WTC11 (cell line): Measurements from ENCODE around the gene PDSS2. TPM values are rescaled to one million over a fixed set of nuclear protein-coding genes. Genes with fewer than 3 reads are reported as not detected.

ENCODE experiments used
- ATAC-seq: fragments of 200-7000 bp; cut with Tn5 transposase; 2 replicates; pipeline ENCODE4 v1.10.0; 2021; ENCODE audit warnings: mild to moderate bottlenecking, moderate library complexity
- CTCF ChIA-PET: fragments of 300-600 bp; sonication (Branson Sonifier 250); formaldehyde crosslinking; loops from one replicate; lab custom pipeline; 2021; ENCODE audit warnings: antibody characterized with exemption; lab: Charles Lee
- POLR2A ChIA-PET: fragments of 350-600 bp; sonication (Branson Sonifier 250); formaldehyde crosslinking; loops from one replicate; lab custom pipeline; 2021; ENCODE audit warnings: antibody characterized with exemption; lab: Charles Lee
- DNase-seq: peaks from one replicate; pipeline ENCODE4 v3.0.0; 2021; ENCODE audit warnings: low spot score
- H3K27ac Mint-ChIP-seq: 2 replicates; pipeline ENCODE4 v1.8.0; 2021; ENCODE audit warnings: mixed read lengths
- H3K27me3 Mint-ChIP-seq: 2 replicates; pipeline ENCODE4 v1.8.0; 2021; ENCODE audit warnings: low read depth, mild to moderate bottlenecking, moderate library complexity, mixed read lengths
- H3K36me3 Mint-ChIP-seq: 2 replicates; pipeline ENCODE4 v1.8.0; 2021; ENCODE audit warnings: mixed read lengths
- H3K4me1 Mint-ChIP-seq: 2 replicates; pipeline ENCODE4 v1.8.0; 2022; ENCODE audit warnings: mixed read lengths
- H3K4me3 Mint-ChIP-seq: 2 replicates; pipeline ENCODE4 v1.8.0; 2021; ENCODE audit warnings: mild to moderate bottlenecking, moderate library complexity, mixed read lengths
- H3K9me3 Mint-ChIP-seq: 2 replicates; pipeline ENCODE4 v1.8.0; 2021; ENCODE audit warnings: mixed read lengths
- CBFB ChIP-seq: sonication (generic); formaldehyde crosslinking; IDR thresholded peaks from 2 replicates; pipeline ENCODE4 v1.8.1; 2022; ENCODE audit warnings: mild to moderate bottlenecking, low read depth, missing genetic modification reagents
- CREB1 ChIP-seq: sonication (generic); formaldehyde crosslinking; IDR thresholded peaks from 2 replicates; pipeline ENCODE4 v1.8.0; 2023; ENCODE audit warnings: mild to moderate bottlenecking, missing genetic modification reagents
- CREM ChIP-seq: sonication (generic); formaldehyde crosslinking; IDR thresholded peaks from 2 replicates; pipeline ENCODE4 v1.8.1; 2022; ENCODE audit warnings: mild to moderate bottlenecking, missing genetic modification reagents, moderate library complexity
- FOXK1 ChIP-seq: sonication (generic); formaldehyde crosslinking; IDR thresholded peaks from 2 replicates; pipeline ENCODE4 v1.8.0; 2022; ENCODE audit warnings: mild to moderate bottlenecking, moderate library complexity, missing genetic modification reagents
- IRF2 ChIP-seq: sonication (generic); formaldehyde crosslinking; IDR thresholded peaks from 2 replicates; pipeline ENCODE4 v1.8.0; 2022; ENCODE audit warnings: low read depth, missing genetic modification reagents, borderline replicate concordance
- NR3C1 ChIP-seq: sonication (generic); formaldehyde crosslinking; conservative IDR thresholded peaks from 2 replicates; pipeline ENCODE4 v1.8.1; 2023; ENCODE audit warnings: low read depth, mild to moderate bottlenecking, missing genetic modification reagents
- RORB ChIP-seq: fragments of 250-450 bp; sonication (Bioruptor Pico); IDR thresholded peaks from 2 replicates; pipeline ENCODE4 v1.9.0; 2021; ENCODE audit warnings: mild to moderate bottlenecking
- TP53 ChIP-seq: sonication (generic); formaldehyde crosslinking; IDR thresholded peaks from 2 replicates; pipeline ENCODE4 v1.8.1; 2023; ENCODE audit warnings: mild to moderate bottlenecking, missing genetic modification reagents
- ZNF232 ChIP-seq: sonication (generic); formaldehyde crosslinking; IDR thresholded peaks from 2 replicates; pipeline ENCODE4 v1.8.0; 2022; ENCODE audit warnings: mild to moderate bottlenecking, missing genetic modification reagents
- ZNF317 ChIP-seq: sonication (generic); formaldehyde crosslinking; IDR thresholded peaks from 2 replicates; pipeline ENCODE4 v1.8.1; 2023; ENCODE audit warnings: low read depth, mild to moderate bottlenecking, moderate library complexity, missing genetic modification reagents, borderline replicate concordance
- total RNA-seq: library from RNA; stranded (reverse); gene quantifications from 3 replicates; pipeline ENCODE4 v1.2.3, GENCODE V29; 2021
- TF ChIP-seq, protein P1 (sequence below): sonication (generic); formaldehyde crosslinking; IDR thresholded peaks from 2 replicates; pipeline ENCODE4 v1.8.1; 2023; ENCODE audit warnings: mild to moderate bottlenecking, missing genetic modification reagents
- TF ChIP-seq, protein P2 (sequence below): sonication (generic); formaldehyde crosslinking; IDR thresholded peaks from 2 replicates; pipeline ENCODE4 v1.8.1; 2023; ENCODE audit warnings: mild to moderate bottlenecking, missing genetic modification reagents
- TF ChIP-seq, protein P3 (sequence below): sonication (generic); formaldehyde crosslinking; IDR thresholded peaks from 2 replicates; pipeline ENCODE4 v1.8.0; 2023; ENCODE audit warnings: missing genetic modification reagents, mild to moderate bottlenecking, borderline replicate concordance
- TF ChIP-seq, protein P4 (sequence below): sonication (generic); formaldehyde crosslinking; conservative IDR thresholded peaks from 2 replicates; pipeline ENCODE4 v1.8.1; 2023; ENCODE audit warnings: mild to moderate bottlenecking, low read depth, missing genetic modification reagents, moderate library complexity
- TF ChIP-seq, protein P5 (sequence below): sonication (generic); formaldehyde crosslinking; IDR thresholded peaks from 2 replicates; pipeline ENCODE4 v1.8.1; 2022; ENCODE audit warnings: low read depth, mild to moderate bottlenecking, moderate library complexity, missing genetic modification reagents, borderline replicate concordance
- TF ChIP-seq, protein P6 (sequence below): sonication (generic); formaldehyde crosslinking; IDR thresholded peaks from 2 replicates; pipeline ENCODE4 v1.8.0; 2022; ENCODE audit warnings: mild to moderate bottlenecking, missing genetic modification reagents
- TF ChIP-seq, protein P7 (sequence below): sonication (generic); formaldehyde crosslinking; IDR thresholded peaks from 2 replicates; pipeline ENCODE4 v1.8.0; 2023; ENCODE audit warnings: missing genetic modification reagents
- TF ChIP-seq, protein P8 (sequence below): sonication (generic); formaldehyde crosslinking; IDR thresholded peaks from 2 replicates; pipeline ENCODE4 v1.8.1; 2022; ENCODE audit warnings: low read depth, missing genetic modification reagents, borderline replicate concordance

PDSS2 gene
- total RNA-seq, 1 experiment from 2014 or later = 18.3 TPM

DNA sequence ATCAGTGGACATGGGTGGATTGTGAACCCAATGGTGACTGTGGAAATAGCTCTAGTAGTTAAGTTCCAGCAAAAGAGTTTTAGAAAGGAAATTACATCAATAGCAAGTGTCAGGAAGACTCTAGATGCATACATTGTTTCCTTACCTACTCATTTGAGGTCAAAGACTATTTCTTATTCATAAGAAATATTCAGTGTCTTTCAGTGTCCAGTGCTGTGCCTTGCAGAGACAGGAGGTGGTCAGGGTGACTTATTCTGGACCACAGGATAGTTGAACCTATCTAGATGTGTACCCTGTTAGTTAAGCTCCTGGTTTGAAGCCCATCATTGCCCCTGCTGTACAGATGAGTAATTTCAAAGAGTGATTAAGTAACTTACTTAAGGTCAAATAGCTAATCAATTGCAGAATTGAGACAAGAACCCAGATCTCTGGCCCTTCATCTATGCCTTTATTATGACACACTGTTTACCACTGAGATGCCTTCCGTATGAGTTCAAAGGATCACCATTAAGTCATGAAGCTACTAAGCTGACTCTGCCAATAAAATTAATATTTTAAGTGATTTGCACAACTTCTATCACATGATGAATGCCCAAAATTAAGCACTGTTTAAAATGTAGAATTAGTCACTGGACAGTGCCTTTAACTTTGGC lies 136.1 kb downstream of the PDSS2 start:
- DNase-seq (no peak), ATAC-seq (no peak)
- POLR2A ChIA-PET = no interaction called here
- no peak overlapping the region for H3K4me3 Mint-ChIP-seq
- H3K9me3 Mint-ChIP-seq = peaks cover 3% of the 10 kb centered on the region; the same call in 1 of the 2 replicates
- H3K27me3 Mint-ChIP-seq = no peaks in the 10 kb centered on the region
- H3K27ac Mint-ChIP-seq = peak overlapping the region; percentile 48; the same call in 1 of the 2 replicates
- H3K4me1 Mint-ChIP-seq = peaks cover 9% of the 10 kb centered on the region
- CTCF ChIA-PET = interaction anchor here (0.8 kb wide), 1 partner anchor 136 kb away, joined by 3 read pairs; the partner anchor contains the start of gene PDSS2
- peaks cover 4% of the 10 kb centered on the region for H3K36me3 Mint-ChIP-seq
- TF ChIP-seq CREB1 (CRISPR knock-in tag) = no peak

DNA sequence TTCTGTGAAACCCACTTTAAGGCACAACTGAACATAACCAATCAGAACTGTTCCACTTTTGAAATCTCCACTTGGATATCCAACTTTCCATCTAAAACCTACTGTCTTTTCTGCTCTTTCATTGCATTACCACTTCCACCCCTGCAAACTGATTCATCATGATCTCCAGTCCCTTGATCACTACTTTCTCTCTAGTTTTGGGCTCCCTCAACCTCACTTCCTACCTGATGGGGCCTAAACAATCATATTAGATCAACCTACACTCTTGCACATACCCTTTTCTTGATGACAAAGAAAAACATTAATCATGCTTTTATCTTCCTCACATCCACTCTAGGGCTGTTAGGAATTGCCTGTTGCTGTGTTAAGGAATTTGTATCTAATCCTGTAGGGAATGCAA lies 137.6 kb downstream of the PDSS2 start:
- Mint-ChIP-seq H3K27me3 (no peaks in the 10 kb centered on the region), H3K9me3 (peaks cover 3% of the 10 kb centered on the region; the same call in 1 of the 2 replicates), H3K36me3 (peaks cover 4% of the 10 kb centered on the region), H3K4me1 (peaks cover 11% of the 10 kb centered on the region), H3K4me3 (no peak overlapping the region), H3K27ac (peak overlapping the region; percentile 0; the same call in 1 of the 2 replicates)
- no peak for ATAC-seq
- ChIA-PET CTCF (no interaction called here), POLR2A (no interaction called here)
- no peak for DNase-seq
- TF ChIP-seq, protein P1, sequence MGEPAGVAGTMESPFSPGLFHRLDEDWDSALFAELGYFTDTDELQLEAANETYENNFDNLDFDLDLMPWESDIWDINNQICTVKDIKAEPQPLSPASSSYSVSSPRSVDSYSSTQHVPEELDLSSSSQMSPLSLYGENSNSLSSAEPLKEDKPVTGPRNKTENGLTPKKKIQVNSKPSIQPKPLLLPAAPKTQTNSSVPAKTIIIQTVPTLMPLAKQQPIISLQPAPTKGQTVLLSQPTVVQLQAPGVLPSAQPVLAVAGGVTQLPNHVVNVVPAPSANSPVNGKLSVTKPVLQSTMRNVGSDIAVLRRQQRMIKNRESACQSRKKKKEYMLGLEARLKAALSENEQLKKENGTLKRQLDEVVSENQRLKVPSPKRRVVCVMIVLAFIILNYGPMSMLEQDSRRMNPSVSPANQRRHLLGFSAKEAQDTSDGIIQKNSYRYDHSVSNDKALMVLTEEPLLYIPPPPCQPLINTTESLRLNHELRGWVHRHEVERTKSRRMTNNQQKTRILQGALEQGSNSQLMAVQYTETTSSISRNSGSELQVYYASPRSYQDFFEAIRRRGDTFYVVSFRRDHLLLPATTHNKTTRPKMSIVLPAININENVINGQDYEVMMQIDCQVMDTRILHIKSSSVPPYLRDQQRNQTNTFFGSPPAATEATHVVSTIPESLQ = no peak
- TF ChIP-seq, protein P2, sequence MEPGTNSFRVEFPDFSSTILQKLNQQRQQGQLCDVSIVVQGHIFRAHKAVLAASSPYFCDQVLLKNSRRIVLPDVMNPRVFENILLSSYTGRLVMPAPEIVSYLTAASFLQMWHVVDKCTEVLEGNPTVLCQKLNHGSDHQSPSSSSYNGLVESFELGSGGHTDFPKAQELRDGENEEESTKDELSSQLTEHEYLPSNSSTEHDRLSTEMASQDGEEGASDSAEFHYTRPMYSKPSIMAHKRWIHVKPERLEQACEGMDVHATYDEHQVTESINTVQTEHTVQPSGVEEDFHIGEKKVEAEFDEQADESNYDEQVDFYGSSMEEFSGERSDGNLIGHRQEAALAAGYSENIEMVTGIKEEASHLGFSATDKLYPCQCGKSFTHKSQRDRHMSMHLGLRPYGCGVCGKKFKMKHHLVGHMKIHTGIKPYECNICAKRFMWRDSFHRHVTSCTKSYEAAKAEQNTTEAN (CRISPR knock-in tag) = no peak
- TF ChIP-seq CREM (CRISPR knock-in tag) (no peak), CBFB (CRISPR knock-in tag) (no peak), RORB (CRISPR knock-in tag) (no peak), NR3C1 (CRISPR knock-in tag) (no peak), IRF2 (CRISPR knock-in tag) (no peak), TP53 (CRISPR knock-in tag) (no peak), ZNF232 (CRISPR knock-in tag) (no peak), FOXK1 (CRISPR knock-in tag) (no peak), ZNF317 (CRISPR knock-in tag) (no peak)
- TF ChIP-seq, protein P3, sequence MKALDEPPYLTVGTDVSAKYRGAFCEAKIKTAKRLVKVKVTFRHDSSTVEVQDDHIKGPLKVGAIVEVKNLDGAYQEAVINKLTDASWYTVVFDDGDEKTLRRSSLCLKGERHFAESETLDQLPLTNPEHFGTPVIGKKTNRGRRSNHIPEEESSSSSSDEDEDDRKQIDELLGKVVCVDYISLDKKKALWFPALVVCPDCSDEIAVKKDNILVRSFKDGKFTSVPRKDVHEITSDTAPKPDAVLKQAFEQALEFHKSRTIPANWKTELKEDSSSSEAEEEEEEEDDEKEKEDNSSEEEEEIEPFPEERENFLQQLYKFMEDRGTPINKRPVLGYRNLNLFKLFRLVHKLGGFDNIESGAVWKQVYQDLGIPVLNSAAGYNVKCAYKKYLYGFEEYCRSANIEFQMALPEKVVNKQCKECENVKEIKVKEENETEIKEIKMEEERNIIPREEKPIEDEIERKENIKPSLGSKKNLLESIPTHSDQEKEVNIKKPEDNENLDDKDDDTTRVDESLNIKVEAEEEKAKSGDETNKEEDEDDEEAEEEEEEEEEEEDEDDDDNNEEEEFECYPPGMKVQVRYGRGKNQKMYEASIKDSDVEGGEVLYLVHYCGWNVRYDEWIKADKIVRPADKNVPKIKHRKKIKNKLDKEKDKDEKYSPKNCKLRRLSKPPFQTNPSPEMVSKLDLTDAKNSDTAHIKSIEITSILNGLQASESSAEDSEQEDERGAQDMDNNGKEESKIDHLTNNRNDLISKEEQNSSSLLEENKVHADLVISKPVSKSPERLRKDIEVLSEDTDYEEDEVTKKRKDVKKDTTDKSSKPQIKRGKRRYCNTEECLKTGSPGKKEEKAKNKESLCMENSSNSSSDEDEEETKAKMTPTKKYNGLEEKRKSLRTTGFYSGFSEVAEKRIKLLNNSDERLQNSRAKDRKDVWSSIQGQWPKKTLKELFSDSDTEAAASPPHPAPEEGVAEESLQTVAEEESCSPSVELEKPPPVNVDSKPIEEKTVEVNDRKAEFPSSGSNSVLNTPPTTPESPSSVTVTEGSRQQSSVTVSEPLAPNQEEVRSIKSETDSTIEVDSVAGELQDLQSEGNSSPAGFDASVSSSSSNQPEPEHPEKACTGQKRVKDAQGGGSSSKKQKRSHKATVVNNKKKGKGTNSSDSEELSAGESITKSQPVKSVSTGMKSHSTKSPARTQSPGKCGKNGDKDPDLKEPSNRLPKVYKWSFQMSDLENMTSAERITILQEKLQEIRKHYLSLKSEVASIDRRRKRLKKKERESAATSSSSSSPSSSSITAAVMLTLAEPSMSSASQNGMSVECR (CRISPR knock-in tag) = no peak
- TF ChIP-seq, protein P4, sequence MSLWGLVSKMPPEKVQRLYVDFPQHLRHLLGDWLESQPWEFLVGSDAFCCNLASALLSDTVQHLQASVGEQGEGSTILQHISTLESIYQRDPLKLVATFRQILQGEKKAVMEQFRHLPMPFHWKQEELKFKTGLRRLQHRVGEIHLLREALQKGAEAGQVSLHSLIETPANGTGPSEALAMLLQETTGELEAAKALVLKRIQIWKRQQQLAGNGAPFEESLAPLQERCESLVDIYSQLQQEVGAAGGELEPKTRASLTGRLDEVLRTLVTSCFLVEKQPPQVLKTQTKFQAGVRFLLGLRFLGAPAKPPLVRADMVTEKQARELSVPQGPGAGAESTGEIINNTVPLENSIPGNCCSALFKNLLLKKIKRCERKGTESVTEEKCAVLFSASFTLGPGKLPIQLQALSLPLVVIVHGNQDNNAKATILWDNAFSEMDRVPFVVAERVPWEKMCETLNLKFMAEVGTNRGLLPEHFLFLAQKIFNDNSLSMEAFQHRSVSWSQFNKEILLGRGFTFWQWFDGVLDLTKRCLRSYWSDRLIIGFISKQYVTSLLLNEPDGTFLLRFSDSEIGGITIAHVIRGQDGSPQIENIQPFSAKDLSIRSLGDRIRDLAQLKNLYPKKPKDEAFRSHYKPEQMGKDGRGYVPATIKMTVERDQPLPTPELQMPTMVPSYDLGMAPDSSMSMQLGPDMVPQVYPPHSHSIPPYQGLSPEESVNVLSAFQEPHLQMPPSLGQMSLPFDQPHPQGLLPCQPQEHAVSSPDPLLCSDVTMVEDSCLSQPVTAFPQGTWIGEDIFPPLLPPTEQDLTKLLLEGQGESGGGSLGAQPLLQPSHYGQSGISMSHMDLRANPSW (CRISPR knock-in tag) = no peak
- TF ChIP-seq, protein P5, sequence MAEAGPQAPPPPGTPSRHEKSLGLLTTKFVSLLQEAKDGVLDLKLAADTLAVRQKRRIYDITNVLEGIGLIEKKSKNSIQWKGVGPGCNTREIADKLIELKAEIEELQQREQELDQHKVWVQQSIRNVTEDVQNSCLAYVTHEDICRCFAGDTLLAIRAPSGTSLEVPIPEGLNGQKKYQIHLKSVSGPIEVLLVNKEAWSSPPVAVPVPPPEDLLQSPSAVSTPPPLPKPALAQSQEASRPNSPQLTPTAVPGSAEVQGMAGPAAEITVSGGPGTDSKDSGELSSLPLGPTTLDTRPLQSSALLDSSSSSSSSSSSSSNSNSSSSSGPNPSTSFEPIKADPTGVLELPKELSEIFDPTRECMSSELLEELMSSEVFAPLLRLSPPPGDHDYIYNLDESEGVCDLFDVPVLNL (CRISPR knock-in tag) = no peak
- TF ChIP-seq, protein P6, sequence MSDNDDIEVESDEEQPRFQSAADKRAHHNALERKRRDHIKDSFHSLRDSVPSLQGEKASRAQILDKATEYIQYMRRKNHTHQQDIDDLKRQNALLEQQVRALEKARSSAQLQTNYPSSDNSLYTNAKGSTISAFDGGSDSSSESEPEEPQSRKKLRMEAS (CRISPR knock-in tag) = no peak
- TF ChIP-seq, protein P7, sequence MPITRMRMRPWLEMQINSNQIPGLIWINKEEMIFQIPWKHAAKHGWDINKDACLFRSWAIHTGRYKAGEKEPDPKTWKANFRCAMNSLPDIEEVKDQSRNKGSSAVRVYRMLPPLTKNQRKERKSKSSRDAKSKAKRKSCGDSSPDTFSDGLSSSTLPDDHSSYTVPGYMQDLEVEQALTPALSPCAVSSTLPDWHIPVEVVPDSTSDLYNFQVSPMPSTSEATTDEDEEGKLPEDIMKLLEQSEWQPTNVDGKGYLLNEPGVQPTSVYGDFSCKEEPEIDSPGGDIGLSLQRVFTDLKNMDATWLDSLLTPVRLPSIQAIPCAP = no peak
- TF ChIP-seq, protein P8, sequence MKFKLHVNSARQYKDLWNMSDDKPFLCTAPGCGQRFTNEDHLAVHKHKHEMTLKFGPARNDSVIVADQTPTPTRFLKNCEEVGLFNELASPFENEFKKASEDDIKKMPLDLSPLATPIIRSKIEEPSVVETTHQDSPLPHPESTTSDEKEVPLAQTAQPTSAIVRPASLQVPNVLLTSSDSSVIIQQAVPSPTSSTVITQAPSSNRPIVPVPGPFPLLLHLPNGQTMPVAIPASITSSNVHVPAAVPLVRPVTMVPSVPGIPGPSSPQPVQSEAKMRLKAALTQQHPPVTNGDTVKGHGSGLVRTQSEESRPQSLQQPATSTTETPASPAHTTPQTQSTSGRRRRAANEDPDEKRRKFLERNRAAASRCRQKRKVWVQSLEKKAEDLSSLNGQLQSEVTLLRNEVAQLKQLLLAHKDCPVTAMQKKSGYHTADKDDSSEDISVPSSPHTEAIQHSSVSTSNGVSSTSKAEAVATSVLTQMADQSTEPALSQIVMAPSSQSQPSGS (CRISPR knock-in tag) = no peak
